GM12874 (cell line): ENCODE data around the gene CD28.

Experiments used
- TF ChIP-seq, protein P1 (sequence below): IDR thresholded peaks from 2 replicates; pipeline ENCODE4 v1.5.1; 2011; ENCODE audit warnings: low read depth, mild to moderate bottlenecking, control low read depth, low read length, moderate library complexity; ENCODE audit not compliant: insufficient read depth

The CD28 gene

DNA sequence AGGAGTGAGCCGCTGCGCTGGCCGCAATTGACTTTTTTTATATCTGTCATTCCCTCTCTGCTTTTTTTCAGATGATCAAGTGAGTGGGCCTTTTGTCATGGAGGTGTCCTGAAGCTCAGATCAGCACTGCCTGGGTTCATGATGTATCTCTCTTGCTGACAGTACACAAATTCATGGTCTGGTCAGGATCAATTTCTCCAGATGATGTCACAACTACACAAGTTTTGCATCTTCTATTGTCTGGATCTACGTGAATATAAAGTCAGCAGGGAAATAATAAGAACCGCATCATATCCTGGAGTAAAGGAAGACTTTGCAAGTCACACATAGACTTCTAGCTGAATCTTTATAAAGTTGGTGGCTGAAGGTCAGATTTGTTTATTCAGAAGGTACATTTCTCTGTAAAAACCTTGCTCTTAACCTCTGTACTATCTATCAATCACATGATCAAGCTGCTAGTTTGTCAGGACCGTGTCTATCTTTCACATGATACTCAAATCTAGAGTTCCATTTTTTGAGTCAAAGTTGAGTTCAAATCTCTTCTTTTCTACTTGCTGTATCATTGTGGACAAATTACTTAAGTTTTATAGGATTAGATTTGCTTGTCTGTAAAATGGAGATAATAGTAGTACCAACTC lies 13.1 kb upstream of the CD28 start:
- TF ChIP-seq, protein P1, sequence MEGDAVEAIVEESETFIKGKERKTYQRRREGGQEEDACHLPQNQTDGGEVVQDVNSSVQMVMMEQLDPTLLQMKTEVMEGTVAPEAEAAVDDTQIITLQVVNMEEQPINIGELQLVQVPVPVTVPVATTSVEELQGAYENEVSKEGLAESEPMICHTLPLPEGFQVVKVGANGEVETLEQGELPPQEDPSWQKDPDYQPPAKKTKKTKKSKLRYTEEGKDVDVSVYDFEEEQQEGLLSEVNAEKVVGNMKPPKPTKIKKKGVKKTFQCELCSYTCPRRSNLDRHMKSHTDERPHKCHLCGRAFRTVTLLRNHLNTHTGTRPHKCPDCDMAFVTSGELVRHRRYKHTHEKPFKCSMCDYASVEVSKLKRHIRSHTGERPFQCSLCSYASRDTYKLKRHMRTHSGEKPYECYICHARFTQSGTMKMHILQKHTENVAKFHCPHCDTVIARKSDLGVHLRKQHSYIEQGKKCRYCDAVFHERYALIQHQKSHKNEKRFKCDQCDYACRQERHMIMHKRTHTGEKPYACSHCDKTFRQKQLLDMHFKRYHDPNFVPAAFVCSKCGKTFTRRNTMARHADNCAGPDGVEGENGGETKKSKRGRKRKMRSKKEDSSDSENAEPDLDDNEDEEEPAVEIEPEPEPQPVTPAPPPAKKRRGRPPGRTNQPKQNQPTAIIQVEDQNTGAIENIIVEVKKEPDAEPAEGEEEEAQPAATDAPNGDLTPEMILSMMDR: no peak

DNA sequence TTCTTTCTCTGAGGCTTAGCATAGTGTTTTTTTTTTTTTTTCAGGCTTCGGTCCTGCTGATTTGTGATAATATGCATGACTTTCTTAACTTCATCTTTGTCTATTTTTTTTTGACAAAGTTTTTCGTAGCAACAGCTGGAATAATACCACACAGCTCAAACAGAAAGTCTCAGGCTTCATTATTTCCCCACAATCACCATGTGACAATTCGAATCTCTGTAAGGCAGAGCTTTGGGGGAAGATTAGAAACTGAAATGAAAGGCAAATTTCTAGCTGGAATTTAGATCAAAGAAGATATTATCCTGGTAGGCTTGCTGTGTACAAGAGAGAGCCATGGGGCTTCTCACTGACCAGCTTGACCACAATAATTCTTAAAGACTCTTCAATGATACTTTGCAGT lies 12.2 kb upstream of the CD28 start:
- TF ChIP-seq, protein P1: no peak

DNA sequence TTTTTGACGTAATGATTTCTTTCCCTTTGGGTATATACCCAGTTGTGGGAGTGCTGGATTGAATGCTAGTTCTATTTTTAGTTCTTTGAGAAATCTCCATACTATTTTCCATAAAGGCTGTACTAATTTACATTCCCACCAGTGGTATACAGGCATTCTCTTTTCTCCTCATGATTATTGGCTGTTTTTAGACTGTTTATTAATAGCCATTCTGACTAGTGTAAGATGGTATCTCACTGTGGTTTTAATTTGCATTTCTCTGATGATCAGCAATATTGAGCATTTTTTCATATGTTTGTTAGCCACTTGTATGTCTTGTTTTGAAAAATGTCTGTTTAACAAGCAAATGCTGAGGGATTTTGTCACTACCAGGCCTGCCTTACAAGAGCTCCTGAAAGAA lies 9.2 kb upstream of the CD28 start:
- TF ChIP-seq, protein P1: no peak

DNA sequence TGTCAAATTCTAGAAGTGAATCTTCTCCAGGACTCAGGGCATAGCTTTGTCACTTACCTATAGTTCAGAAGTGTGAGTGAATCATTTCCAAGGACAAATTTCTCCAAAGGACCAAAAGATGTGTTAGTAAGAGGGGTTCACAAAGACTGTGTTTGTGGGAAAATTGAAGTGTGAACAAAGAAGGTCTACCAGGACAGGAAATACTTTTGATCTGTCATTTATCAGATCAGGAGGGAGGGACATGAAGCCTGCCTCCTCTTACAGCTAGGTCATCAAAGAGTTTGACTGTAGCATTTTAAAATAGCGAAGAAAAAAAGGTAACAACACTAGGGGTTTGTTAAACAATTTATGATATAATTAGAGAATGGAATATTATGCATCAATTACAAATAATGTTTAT lies 2.0 kb upstream of the CD28 start:
- TF ChIP-seq, protein P1: no peak

DNA sequence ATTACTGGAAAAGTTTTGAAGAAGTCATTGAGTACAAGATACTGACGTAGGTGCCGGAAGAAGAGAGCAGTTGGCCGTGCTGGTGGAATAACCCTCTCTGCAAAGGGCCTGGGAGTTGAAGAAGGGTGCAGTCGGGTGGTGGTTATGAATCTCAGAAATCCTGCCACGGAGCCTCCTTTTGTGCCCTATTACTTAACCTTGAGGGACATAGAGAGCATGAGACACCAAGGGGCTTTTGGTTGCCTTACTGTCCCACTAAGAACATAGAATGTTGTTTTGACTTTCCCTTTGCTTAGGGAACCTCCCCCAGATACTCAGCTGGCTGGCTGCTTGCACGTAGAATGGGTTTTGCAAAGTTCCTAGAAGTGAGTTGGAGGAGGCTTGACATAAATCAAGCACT lies 1.3 kb upstream of the CD28 start:
- TF ChIP-seq, protein P1: no peak

DNA sequence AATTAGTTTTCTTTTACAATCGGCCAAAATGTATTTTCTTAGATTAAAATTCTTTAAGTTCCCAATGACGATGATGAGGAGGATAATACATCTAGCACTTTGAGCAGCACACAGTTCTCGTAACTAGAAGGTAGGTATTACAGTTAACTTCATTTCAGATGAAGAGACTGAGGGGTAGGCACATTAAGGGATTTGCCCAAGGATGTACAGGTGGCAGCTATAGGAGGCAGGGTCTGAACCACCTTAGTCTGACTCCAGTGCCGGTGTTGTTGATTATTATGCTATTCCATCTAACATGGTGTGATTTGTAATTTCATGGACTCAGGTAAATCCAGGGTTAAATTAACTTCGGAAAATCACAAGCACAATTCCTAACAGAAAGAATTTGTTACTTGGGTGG lies 1.1 kb downstream of the CD28 start:
- TF ChIP-seq, protein P1: no peak

DNA sequence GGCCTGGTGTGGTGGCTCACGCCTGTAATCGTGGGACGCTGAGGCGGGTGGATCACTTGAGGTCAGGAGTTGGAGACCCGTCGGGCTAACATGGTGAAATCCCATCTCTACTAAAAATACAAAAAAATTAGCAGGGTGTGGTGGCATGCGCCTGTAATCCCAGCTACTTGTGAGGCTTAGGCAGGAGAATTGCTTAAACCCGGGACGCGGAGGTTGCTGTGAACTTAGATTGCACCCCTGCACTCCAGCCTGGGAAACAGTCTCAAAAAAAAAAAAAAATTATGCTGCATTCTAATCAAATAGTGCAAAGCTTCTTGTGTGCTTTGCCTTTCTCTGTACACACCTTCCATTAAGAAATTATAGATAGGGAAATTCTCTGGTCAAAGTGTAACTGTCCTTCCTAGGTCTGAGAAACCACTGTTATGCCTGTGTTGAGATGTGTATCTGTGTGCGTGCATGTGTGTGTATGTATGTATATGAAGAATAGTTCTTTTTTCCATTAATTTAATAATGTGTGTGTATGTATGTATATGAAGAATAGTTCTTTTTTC lies 2.5 kb downstream of the CD28 start:
- TF ChIP-seq, protein P1: no peak
